K562 (cell line): ENCODE measurements around the gene SDK1. TPM values are rescaled to one million over a fixed set of nuclear protein-coding genes. Genes with fewer than 3 reads are reported as not detected.

Experiments
- ATAC-seq: fragments of 200-7000 bp; cut with Tn5 transposase; 3 replicates; pipeline ENCODE4 v1.9.1; 2020; ENCODE audit warnings: moderate library complexity
- BruUV-seq: library from RNA; stranded (reverse); fragments of 400-500 nt; replicated peaks from 2 replicates; lab custom pipeline; 2021; lab: Mats Ljungman, UMichigan
- CTCF ChIA-PET: fragments of 300-600 bp; formaldehyde crosslinking; extraction: SDS; loops from one replicate; lab custom pipeline; 2021; ENCODE audit warnings: low intra/inter-chr PET ratio; lab: Yijun Ruan, JAX
- POLR2A ChIA-PET: fragments of 300-600, 350-650 bp; sonication (Branson Sonifier 250); formaldehyde crosslinking; extraction: SDS; loops from one replicate; lab custom pipeline; 2021; ENCODE audit warnings: antibody characterized with exemption, inconsistent platforms; lab: Yijun Ruan, JAX
- DNase-seq, 4 experiments: peaks; one replicate each; pipeline versions ENCODE4 v3.0.0 to v3.0.0-alpha.2; 2011 to 2018; ENCODE audit warnings: low spot score in 3 of 4, mixed read lengths in 3 of 4; ENCODE audit errors: extremely low read depth in 1 of 4
- FAIRE-seq: peaks from 2 replicates; lab custom pipeline; 2011; peaks lifted over from hg19 to GRCh38; lab: Jason Lieb, UNC
- H2AFZ ChIP-seq: 2 replicates; pipeline ENCODE4 v1.6.0; 2011; ENCODE audit warnings: low read depth, low read length, control low read depth, inconsistent platforms
- H3K27ac ChIP-seq: fragments of 200-600 bp; 3 replicates; pipeline ENCODE4 v1.8.0; 2011; ENCODE audit warnings: low read depth, mild to moderate bottlenecking, control low read depth, inconsistent platforms, low read length, moderate library complexity, mixed read lengths; ENCODE audit errors: extremely low read depth
- H3K27me3 ChIP-seq, 2 experiments: fragments of 300-600 bp in 1 of 2; 2 replicates in 1 of 2; 3 replicates in 1 of 2; pipeline versions ENCODE4 v1.6.0 to v1.8.0; 2011; ENCODE audit warnings: inconsistent platforms in 2 of 2, low read length in 2 of 2, mild to moderate bottlenecking in 1 of 2, mixed read lengths in 1 of 2, moderate library complexity in 1 of 2; ENCODE audit not compliant: control insufficient read depth in 2 of 2, insufficient read depth in 2 of 2
- H3K36me3 ChIP-seq: fragments of 300-600 bp; 3 replicates; pipeline ENCODE4 v1.8.0; 2011; ENCODE audit warnings: mild to moderate bottlenecking, low read length, inconsistent platforms; ENCODE audit not compliant: control insufficient read depth, insufficient read depth
- H3K4me1 ChIP-seq, 2 experiments: fragments of 200-600 bp in 1 of 2; replicated peaks in 1 of 2; 2 replicates in 1 of 2; 3 replicates in 1 of 2; pipeline versions ENCODE4 v1.5.1 to v1.8.0; 2011; ENCODE audit warnings: inconsistent platforms in 2 of 2, low read length in 2 of 2, mild to moderate bottlenecking in 1 of 2, mixed read lengths in 1 of 2, moderate library complexity in 1 of 2; ENCODE audit not compliant: control insufficient read depth in 2 of 2, insufficient read depth in 2 of 2
- H3K4me2 ChIP-seq: 2 replicates; pipeline ENCODE4 v1.6.1; 2011; ENCODE audit warnings: low read length, control low read depth, inconsistent platforms, mixed read lengths; ENCODE audit not compliant: insufficient read depth
- H3K4me3 ChIP-seq: fragments of 200-600 bp; sonication (generic), shearing (Covaris generic); 2 replicates; pipeline ENCODE4 v1.5.1; 2016; ENCODE audit warnings: control low read depth, inconsistent platforms
- H3K79me2 ChIP-seq: fragments of 200-600 bp; 3 replicates; pipeline ENCODE4 v1.8.0; 2011; ENCODE audit warnings: low read length, inconsistent platforms; ENCODE audit not compliant: control insufficient read depth, insufficient read depth
- H3K9ac ChIP-seq, 2 experiments: 2 replicates each; pipeline versions ENCODE4 v1.6.0 to v1.6.1; 2011; ENCODE audit warnings: low read depth in 2 of 2, low read length in 2 of 2, control low read depth in 1 of 2, inconsistent platforms in 1 of 2, mild to moderate bottlenecking in 1 of 2, mixed read lengths in 1 of 2; ENCODE audit not compliant: insufficient read depth in 1 of 2
- H3K9me1 ChIP-seq: one replicate; pipeline ENCODE4 v1.6.0; 2011; ENCODE audit warnings: inconsistent platforms, mild to moderate bottlenecking, low read length, moderate library complexity; ENCODE audit not compliant: control insufficient read depth, insufficient read depth
- H3K9me3 ChIP-seq: replicated peaks from 2 replicates; pipeline ENCODE4 v1.5.1; 2011; ENCODE audit warnings: low read depth, low read length, inconsistent platforms; ENCODE audit not compliant: control insufficient read depth, insufficient read depth
- H4K20me1 ChIP-seq: replicated peaks from 2 replicates; pipeline ENCODE4 v1.6.1; 2011; ENCODE audit warnings: low read length, inconsistent platforms, mixed read lengths; ENCODE audit not compliant: control insufficient read depth, insufficient read depth
- ASH1L ChIP-seq: fragments of 450-650 bp; IDR thresholded peaks from 2 replicates; pipeline ENCODE4 v1.6.1; 2018; ENCODE audit warnings: borderline replicate concordance, mild to moderate bottlenecking, low read depth; ENCODE audit not compliant: partially characterized antibody
- ATF1 ChIP-seq, 2 experiments: fragments of 450-650 bp in 1 of 2; IDR thresholded peaks; 2 replicates each; pipeline ENCODE4 v1.6.1; 2016; ENCODE audit warnings: missing compliant biosample characterization in 1 of 2, missing genetic modification characterization in 1 of 2
- BRD9 ChIP-seq: fragments of 450-650 bp; IDR thresholded peaks from 2 replicates; pipeline ENCODE4 v1.6.1; 2018; ENCODE audit warnings: low read depth; ENCODE audit not compliant: partially characterized antibody
- NFIC ChIP-seq: fragments of 450-650 bp; IDR thresholded peaks from 2 replicates; pipeline ENCODE4 v1.6.1; 2017; ENCODE audit warnings: mild to moderate bottlenecking, inconsistent platforms
- NR1H2 ChIP-seq: sonication (generic); formaldehyde crosslinking; IDR thresholded peaks from 2 replicates; pipeline ENCODE4 v1.4.0; 2020; ENCODE audit warnings: mild to moderate bottlenecking, missing genetic modification reagents
- PHF8 ChIP-seq: fragments of 200-600 bp; sonication (generic); IDR thresholded peaks from 2 replicates; pipeline ENCODE4 v1.6.1; 2012; ENCODE audit warnings: mixed run types, mild to moderate bottlenecking, inconsistent platforms, low read length, moderate library complexity, borderline replicate concordance
- POLR2B ChIP-seq: fragments of 450-650 bp; IDR thresholded peaks from 2 replicates; pipeline ENCODE4 v1.6.1; 2018; ENCODE audit warnings: low read depth; ENCODE audit not compliant: partially characterized antibody
- PTBP1 ChIP-seq: fragments of 200-400 bp; formaldehyde crosslinking; IDR thresholded peaks from 2 replicates; pipeline ENCODE4 v1.6.1; 2017; ENCODE audit warnings: low read depth, low read length
- XRCC4 ChIP-seq: IDR thresholded peaks from one replicate; pipeline ENCODE4 v1.6.1; 2011; ENCODE audit not compliant: insufficient read depth, insufficient read length; ENCODE audit errors: extremely low read depth
- ZBTB2 ChIP-seq: fragments of 450-650 bp; IDR thresholded peaks from 2 replicates; pipeline ENCODE4 v1.6.1; 2016; ENCODE audit warnings: antibody characterized with exemption
- WGBS: fragments of 100-300 bp; shearing (Covaris generic); methylation state at CpG from one replicate; pipeline ENCODE4 v1.1.6; 2016; ENCODE audit warnings: low coverage, mixed read lengths; ENCODE audit not compliant: insufficient coverage; ENCODE audit errors: missing lambda C conversion rate; 5-methylcytosine and 5-hydroxymethylcytosine counted together
- in situ Hi-C: fragments of 300-500 bp; cut with MboI; formaldehyde crosslinking; loops from 4 replicates; pipeline ENCODE4 v1.15.0; 2018; ENCODE audit warnings: inconsistent platforms, mixed read lengths
- intact Hi-C: fragments of 100-400 bp; cut with micrococcal nuclease; formaldehyde crosslinking; loops from 2 replicates; pipeline ENCODE4 v1.14.2; 2022
- polyA plus RNA-seq, 8 experiments: library from polyadenylated mRNA; depleted of rRNA in 4 of 8; stranded (reverse) in 5 of 8; unstranded in 3 of 8; fragments of >200 nt; fragmentation: Nextera tagmentation in 2 of 8; fragmentation: Illumina TruSeq in 1 of 8; extraction: Ambion mirVana in 2 of 8; extraction: Trizol in 1 of 8; gene quantifications; 2 replicates each; pipeline versions ENCODE4 v1.2.1 to v1.2.3, GENCODE V29; 2011 to 2014; ENCODE audit warnings: inconsistent platforms in 1 of 8, missing spikeins in 1 of 8
- total RNA-seq, 7 experiments: library from RNA; depleted of rRNA in 6 of 7; stranded (reverse); fragments of >200 nt in 6 of 7; fragmentation: Illumina TruSeq in 2 of 7; extraction: Trizol in 2 of 7; gene quantifications; 2 replicates each; pipeline versions ENCODE4 v1.2.1 to v1.2.3, GENCODE V29; 2011 to 2021; ENCODE audit warnings: low replicate concordance in 1 of 7
- TF ChIP-seq, protein P1 (sequence below), 2 experiments: fragments of 250-450 bp in 1 of 2; fragments of 450-650 bp in 1 of 2; sonication (Bioruptor Pico) in 1 of 2; IDR thresholded peaks; 2 replicates each; pipeline versions ENCODE4 v1.6.1 to v1.8.0; 2016 to 2021; ENCODE audit warnings: mild to moderate bottlenecking in 2 of 2, moderate library complexity in 2 of 2, missing compliant biosample characterization in 1 of 2, missing genetic modification characterization in 1 of 2

SDK1 gene
- total and polyA plus RNA-seq, 9 of the 15 experiments (the other 6 are each of a cell fraction or from before 2014, with no cell fraction given): 0.16 TPM; not detected in 8

- in situ Hi-C loops (no loop called here), intact Hi-C loops (no loop called here)
- Histone ChIP-seq H3K36me3 (no peaks in the 10 kb centered on the region), H3K9me1 (no peaks in the 10 kb centered on the region), H3K4me1 (no peaks in the 10 kb centered on the region), H3K79me2 (no peaks in the 10 kb centered on the region), H4K20me1 (no peaks in the 10 kb centered on the region), H2AFZ (no peak overlapping the region), H3K9me3 (no peaks in the 10 kb centered on the region), H3K4me2 (no peak overlapping the region), H3K4me3 (no peak overlapping the region), H3K27ac (no peak overlapping the region), H3K9ac (no peak overlapping the region), H3K27me3 (no peaks in the 10 kb centered on the region; a peak in 2 of 5 replicates)
- ATAC-seq: no peak
- BruUV-seq: no TSS peak
- POLR2A ChIA-PET: no interaction called here
- no peak for FAIRE-seq
- CTCF ChIA-PET: no interaction called here
- WGBS: 0% methylated on average over 1 of the region's 1 CpG
- no peak for DNase-seq
- TF ChIP-seq POLR2B (no peak), BRD9 (no peak), NR1H2 (no peak), ATF1 (CRISPR knock-in tag; IDR thresholded peaks at IDR 0.05) (no peak), ATF1 (tag; IDR thresholded peaks at IDR 0.05) (no peak), ASH1L (no peak), PTBP1 (no peak), NFIC (no peak), ZBTB2 (no peak), XRCC4 (no peak), PHF8 (no peak)
- TF ChIP-seq, protein P1, sequence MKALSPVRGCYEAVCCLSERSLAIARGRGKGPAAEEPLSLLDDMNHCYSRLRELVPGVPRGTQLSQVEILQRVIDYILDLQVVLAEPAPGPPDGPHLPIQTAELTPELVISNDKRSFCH (CRISPR knock-in tag; IDR thresholded peaks at IDR 0.05): no peak
- TF ChIP-seq, protein P1 (tag; IDR thresholded peaks at IDR 0.05): no peak
These were observed 154.9 kb downstream of the SDK1 start for GRCh38 chr7:3455806-3456595.
